Measurements from ENCODE around the gene HCFC1. TPM values are rescaled to one million over a fixed set of nuclear protein-coding genes. Genes with fewer than 3 reads are reported as not detected.

HCFC1 gene
- total and polyA plus RNA-seq, 7 donors, result 7.4 to 57.3 (median 25.8) TPM

- Histone ChIP-seq H3K4me1 (peaks cover 0 to 33% (median 18%) of the 10 kb centered on the region in 4 donors), H3K27ac (peak overlapping the region in 3 of 4 donors; percentile 64 to 68 (median 66)), H3K9me3 (no peaks in the 10 kb centered on the region), H3K4me3 (peak overlapping the region; percentile 23 to 49 (median 44)), H3K27me3 (peaks cover 0 to 3% (median 0%) of the 10 kb centered on the region in 3 donors), H3K36me3 (peaks cover 0 to 2% (median 0%) of the 10 kb centered on the region in 4 donors)
- intact Hi-C loops (cut with DNase I), result no loop called here
- no peak for DNase-seq
- TF ChIP-seq EP300 (IDR thresholded peaks at IDR 0.05), result no peak
- no peak for TF ChIP-seq POLR2AphosphoS5 (IDR thresholded peaks at IDR 0.05)
- WGBS, 2 donors, result 32 to 48% methylated on average over 6 of the region's 6 CpGs
Measured at GRCh38 chrX:153944800-153945150, 26.8 kb downstream of the HCFC1 start.

DNA sequence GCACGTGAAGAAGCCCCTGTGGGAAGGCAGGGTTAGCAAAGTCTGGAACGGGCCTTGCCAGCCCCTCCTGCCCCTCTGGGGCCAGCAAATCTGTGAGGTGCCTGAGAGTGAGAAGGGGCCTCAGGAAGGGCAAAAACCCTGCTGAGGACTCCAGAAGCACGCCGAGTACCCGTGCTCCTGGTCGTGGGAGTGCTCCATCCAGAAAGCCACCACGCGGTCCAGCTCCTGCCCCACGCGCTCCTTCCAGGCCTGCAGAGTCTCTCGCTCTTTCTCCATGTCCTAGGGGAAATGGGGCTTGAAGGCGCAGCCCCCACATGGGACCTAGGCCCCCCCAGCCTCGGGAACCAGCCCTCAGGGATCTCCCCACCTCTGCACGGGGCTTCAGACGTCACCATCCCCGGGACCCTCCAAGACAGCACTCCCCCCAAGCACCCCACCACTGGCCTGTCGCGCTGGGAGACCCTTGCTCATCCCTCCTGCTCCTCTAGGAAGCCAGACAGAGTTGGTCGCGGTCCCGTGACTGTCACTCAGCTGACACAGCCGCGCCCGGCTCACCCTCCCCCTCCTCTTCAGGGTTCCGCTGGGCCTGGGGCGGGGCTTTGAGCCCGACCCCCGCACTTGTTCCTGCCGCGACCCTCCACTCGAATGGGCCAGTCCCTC, 27.3 kb downstream of the HCFC1 start, which contains the start of gene RENBP:
TSS of gene RENBP (minus strand) at position 504 of the 660 bp plus-strand sequence. CDS start at position 471, 33 bp downstream.
- intact Hi-C loops (cut with DNase I), result no loop called here
- 19 to 25% methylated on average over 30 to 31 of the region's 31 CpGs for WGBS, 2 donors
- peak within 1 kb of the TSS; percentile 23 to 49 (median 44) for H3K4me3 ChIP-seq
- DNase-seq, result no peak
- H3K36me3 ChIP-seq, result no peaks in the 10 kb centered on the region
- peaks cover 0 to 28% (median 13%) of the 10 kb centered on the region in 4 donors for H3K4me1 ChIP-seq
- TF ChIP-seq, protein P1, sequence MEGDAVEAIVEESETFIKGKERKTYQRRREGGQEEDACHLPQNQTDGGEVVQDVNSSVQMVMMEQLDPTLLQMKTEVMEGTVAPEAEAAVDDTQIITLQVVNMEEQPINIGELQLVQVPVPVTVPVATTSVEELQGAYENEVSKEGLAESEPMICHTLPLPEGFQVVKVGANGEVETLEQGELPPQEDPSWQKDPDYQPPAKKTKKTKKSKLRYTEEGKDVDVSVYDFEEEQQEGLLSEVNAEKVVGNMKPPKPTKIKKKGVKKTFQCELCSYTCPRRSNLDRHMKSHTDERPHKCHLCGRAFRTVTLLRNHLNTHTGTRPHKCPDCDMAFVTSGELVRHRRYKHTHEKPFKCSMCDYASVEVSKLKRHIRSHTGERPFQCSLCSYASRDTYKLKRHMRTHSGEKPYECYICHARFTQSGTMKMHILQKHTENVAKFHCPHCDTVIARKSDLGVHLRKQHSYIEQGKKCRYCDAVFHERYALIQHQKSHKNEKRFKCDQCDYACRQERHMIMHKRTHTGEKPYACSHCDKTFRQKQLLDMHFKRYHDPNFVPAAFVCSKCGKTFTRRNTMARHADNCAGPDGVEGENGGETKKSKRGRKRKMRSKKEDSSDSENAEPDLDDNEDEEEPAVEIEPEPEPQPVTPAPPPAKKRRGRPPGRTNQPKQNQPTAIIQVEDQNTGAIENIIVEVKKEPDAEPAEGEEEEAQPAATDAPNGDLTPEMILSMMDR (IDR thresholded peaks at IDR 0.05), result no peak
- TF ChIP-seq POLR2A (IDR thresholded peaks at IDR 0.05), result no peak
- no peak for TF ChIP-seq EP300 (IDR thresholded peaks at IDR 0.05)
- TF ChIP-seq POLR2AphosphoS5 (IDR thresholded peaks at IDR 0.05), result peak in 1 of 4 donors; percentile 24
- H3K27me3 ChIP-seq, result peaks cover 0 to 3% (median 0%) of the 10 kb centered on the region in 3 donors
- H3K27ac ChIP-seq, result peak within 1 kb of the TSS; percentile 38 to 68 (median 65)
- H3K9me3 ChIP-seq, result no peaks in the 10 kb centered on the region

- 40 to 78% methylated on average over 20 to 22 of the region's 23 CpGs for WGBS, 2 donors
- H3K27ac ChIP-seq, result no peak overlapping the region
Measured at GRCh38 chrX:153941336-153942252, 30.0 kb downstream of the HCFC1 start.

DNA sequence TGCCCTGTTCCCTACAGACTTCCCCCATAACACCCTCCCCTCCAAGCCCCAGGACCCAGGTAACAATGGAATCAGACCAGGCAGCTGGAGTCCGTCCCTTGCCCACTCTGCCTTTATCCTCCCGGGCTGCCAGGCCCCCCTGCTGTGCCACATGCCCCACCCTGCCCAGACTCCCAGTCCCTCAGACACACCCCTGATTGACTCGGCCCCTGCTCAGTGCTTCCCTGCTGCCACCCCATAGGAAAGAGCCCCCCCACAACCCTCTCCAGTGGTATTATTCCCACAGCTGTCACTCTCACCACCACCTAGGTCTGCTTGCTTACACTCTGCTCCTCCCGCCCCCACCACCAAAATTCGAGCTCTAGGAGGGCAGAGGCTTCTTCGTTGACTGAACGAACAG, 32.0 kb downstream of the HCFC1 start:
- intact Hi-C loops (cut with DNase I), result no loop called here

More at GRCh38 chrX:153941336-153942252, 30.0 kb downstream of the HCFC1 start:
- H3K27me3 ChIP-seq, result peaks cover 0 to 3% (median 0%) of the 10 kb centered on the region in 3 donors
- H3K4me3 ChIP-seq, result no peak overlapping the region
- TF ChIP-seq POLR2AphosphoS5 (IDR thresholded peaks at IDR 0.05), result no peak
- TF ChIP-seq POLR2A (IDR thresholded peaks at IDR 0.05), result no peak
- TF ChIP-seq EP300 (IDR thresholded peaks at IDR 0.05), result no peak
- TF ChIP-seq, protein P1 (IDR thresholded peaks at IDR 0.05), result no peak
- no peaks in the 10 kb centered on the region for H3K36me3 ChIP-seq
- H3K9me3 ChIP-seq, result no peaks in the 10 kb centered on the region
- H3K4me1 ChIP-seq, result peaks cover 0 to 7% (median 0%) of the 10 kb centered on the region in 4 donors
- no peak for DNase-seq
- intact Hi-C loops (cut with DNase I), result no loop called here

More for the DNA sequence above, 32.0 kb downstream of the HCFC1 start:
- Histone ChIP-seq H3K27me3 (no peaks in the 10 kb centered on the region), H3K36me3 (no peaks in the 10 kb centered on the region), H3K9me3 (no peaks in the 10 kb centered on the region), H3K4me1 (peaks cover 0 to 7% (median 6%) of the 10 kb centered on the region in 4 donors), H3K27ac (no peak overlapping the region), H3K4me3 (no peak overlapping the region)
- TF ChIP-seq EP300 (IDR thresholded peaks at IDR 0.05) (no peak), POLR2A (IDR thresholded peaks at IDR 0.05) (no peak), POLR2AphosphoS5 (IDR thresholded peaks at IDR 0.05) (no peak)
- TF ChIP-seq, protein P1 (IDR thresholded peaks at IDR 0.05), result no peak
- DNase-seq, result no peak
- WGBS, 2 donors, result 63 to 76% methylated on average over 7 of the region's 7 CpGs
